Upper lobe of left lung (tissue), 4 donors: Measurements from ENCODE around the gene CTAG1A.
"Not testable (repeated sequence)": the region's sequence is repeated elsewhere in the genome, so short reads cannot be mapped to it uniquely, and the experiment has no call there.

Experiments
- CTCF ChIP-seq, 6 experiments: fragments of 450-650 bp in 4 of 6; fragments of 200-600 bp in 2 of 6; sonication (generic) in 2 of 6; IDR thresholded peaks; one replicate each; pipeline ENCODE4 v1.5.1; 2016 to 2019; ENCODE audit warnings: antibody characterized with exemption in 6 of 6
- POLR2AphosphoS5 ChIP-seq, 2 donors: sonication (generic); formaldehyde crosslinking; IDR thresholded peaks; one replicate each; pipeline ENCODE4 v1.5.1; 2017; ENCODE audit warnings: antibody characterized with exemption in 2 of 2

DNA sequence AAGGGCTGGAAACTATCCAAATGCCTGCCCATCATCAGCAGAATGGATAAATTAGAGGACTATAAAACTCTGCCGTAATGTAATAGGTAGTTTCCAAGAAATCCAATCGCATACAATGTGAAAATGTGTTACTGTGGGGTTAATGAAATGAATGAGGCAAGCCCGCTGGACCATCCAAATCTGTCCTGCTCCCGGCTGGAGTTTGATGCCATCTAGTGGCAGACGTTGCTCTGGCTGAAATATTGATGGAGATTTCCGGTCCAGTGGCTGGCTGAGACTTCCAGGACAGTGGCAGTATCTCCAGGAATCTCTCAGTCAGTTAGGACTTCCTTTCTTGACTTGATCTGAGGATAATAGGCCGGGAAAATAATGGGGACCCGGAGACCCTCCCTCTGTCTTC is 1.9 kb upstream of the CTAG1A start:
- not testable (repeated sequence) for TF ChIP-seq CTCF, POLR2AphosphoS5 (IDR thresholded peaks at IDR 0.05)
